ENCODE data around the gene NLRC5. TPM values are rescaled to one million over a fixed set of nuclear protein-coding genes. Genes with fewer than 3 reads are reported as not detected.

The NLRC5 gene
- total RNA-seq, 4 donors from 2014 or later = 47.6 to 314 (median 80.8) TPM

DNA sequence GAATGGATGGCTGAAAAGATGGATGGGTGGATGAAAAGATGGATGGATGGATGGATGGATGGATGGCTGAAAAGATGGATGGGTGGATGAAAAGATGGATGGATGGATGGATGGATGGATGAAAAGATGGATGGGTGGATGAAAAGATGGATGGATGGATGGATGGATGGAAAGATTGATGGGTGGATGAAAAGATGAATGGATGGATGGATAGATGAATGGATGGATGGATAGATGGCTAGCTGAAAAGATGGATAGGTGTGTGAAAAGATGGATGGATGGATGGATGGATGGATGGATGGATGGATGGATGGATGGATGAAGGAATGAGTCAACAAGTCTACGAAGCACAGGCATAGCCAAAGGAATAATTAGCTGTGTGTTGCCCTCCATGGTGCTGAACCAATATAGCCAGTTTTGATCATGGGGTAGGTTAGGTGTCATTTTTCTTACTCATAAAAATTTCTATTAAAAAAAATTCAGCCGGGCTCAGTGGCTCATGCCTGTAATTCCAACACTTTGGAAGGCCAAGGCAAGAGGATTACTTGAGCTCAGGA lies 41.1 kb downstream of the NLRC5 start:
- no peak for DNase-seq
- Histone ChIP-seq H3K9me3 (no peaks in the 10 kb centered on the region), H3K27me3 (no peaks in the 10 kb centered on the region), H3K36me3 (peaks cover 0 to 39% (median 0%) of the 10 kb centered on the region in 3 donors), H3K27ac (no peak overlapping the region), H3K4me3 (no peak overlapping the region), H3K4me1 (no peaks in the 10 kb centered on the region)
- TF ChIP-seq, protein P1, sequence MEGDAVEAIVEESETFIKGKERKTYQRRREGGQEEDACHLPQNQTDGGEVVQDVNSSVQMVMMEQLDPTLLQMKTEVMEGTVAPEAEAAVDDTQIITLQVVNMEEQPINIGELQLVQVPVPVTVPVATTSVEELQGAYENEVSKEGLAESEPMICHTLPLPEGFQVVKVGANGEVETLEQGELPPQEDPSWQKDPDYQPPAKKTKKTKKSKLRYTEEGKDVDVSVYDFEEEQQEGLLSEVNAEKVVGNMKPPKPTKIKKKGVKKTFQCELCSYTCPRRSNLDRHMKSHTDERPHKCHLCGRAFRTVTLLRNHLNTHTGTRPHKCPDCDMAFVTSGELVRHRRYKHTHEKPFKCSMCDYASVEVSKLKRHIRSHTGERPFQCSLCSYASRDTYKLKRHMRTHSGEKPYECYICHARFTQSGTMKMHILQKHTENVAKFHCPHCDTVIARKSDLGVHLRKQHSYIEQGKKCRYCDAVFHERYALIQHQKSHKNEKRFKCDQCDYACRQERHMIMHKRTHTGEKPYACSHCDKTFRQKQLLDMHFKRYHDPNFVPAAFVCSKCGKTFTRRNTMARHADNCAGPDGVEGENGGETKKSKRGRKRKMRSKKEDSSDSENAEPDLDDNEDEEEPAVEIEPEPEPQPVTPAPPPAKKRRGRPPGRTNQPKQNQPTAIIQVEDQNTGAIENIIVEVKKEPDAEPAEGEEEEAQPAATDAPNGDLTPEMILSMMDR (IDR thresholded peaks at IDR 0.05) = no peak
- no peak for TF ChIP-seq POLR2A (IDR thresholded peaks at IDR 0.05)

DNA sequence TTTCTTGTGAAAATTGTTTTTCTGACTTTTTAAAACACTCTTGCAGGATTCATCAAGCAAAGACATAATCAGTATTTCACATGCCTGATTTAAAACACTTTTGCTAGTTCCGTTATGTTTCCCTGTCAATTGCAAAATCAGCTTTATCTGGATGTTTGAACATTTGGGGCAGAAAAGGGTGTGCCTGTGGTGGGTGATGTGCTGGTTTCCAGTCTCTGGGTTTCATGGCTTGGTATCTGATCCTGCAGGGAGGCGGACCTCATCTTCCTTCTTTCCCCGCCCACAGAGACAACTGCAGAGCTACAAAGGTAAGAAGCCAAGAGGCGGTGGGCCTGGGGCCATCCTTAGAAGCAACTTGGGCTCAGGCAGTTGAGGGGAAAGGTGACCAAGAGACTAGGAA lies 41.8 kb downstream of the NLRC5 start:
- H3K4me3 ChIP-seq = no peak overlapping the region
- H3K27ac ChIP-seq = no peak overlapping the region
- H3K4me1 ChIP-seq = no peaks in the 10 kb centered on the region
- no peaks in the 10 kb centered on the region for H3K27me3 ChIP-seq
- H3K36me3 ChIP-seq = peaks cover 0 to 44% (median 0%) of the 10 kb centered on the region in 3 donors
- TF ChIP-seq, protein P1 (IDR thresholded peaks at IDR 0.05) = no peak
- TF ChIP-seq POLR2A (IDR thresholded peaks at IDR 0.05) = no peak
- no peaks in the 10 kb centered on the region for H3K9me3 ChIP-seq
- DNase-seq = no peak

DNA sequence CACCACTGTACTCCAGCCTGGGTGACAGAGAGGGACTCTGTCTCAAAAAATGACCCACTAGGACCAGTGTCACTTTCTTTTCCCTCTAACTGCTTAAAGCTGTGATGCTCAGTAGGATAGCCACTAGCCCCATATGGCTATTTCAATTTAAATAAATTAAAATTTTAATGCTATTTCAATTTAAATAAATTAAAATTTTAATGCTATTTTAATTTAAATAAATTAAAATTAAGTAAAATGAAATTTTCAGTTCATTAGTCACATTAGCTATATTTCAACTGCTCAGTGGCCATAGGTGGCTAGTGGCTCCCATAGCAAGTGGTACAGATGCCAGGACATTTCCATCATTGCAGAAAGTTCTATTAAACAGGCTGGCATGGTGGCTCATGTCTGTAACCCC lies 43.0 kb downstream of the NLRC5 start:
- H3K27ac ChIP-seq = no peak overlapping the region
- H3K27me3 ChIP-seq = no peaks in the 10 kb centered on the region
- TF ChIP-seq, protein P1 (IDR thresholded peaks at IDR 0.05) = no peak
- TF ChIP-seq POLR2A (IDR thresholded peaks at IDR 0.05) = no peak
- H3K4me1 ChIP-seq = peaks cover 0 to 2% (median 0%) of the 10 kb centered on the region in 4 donors
- H3K4me3 ChIP-seq = no peak overlapping the region
- DNase-seq = no peak
- no peaks in the 10 kb centered on the region for H3K9me3 ChIP-seq
- peaks cover 0 to 45% (median 0%) of the 10 kb centered on the region in 3 donors for H3K36me3 ChIP-seq

DNA sequence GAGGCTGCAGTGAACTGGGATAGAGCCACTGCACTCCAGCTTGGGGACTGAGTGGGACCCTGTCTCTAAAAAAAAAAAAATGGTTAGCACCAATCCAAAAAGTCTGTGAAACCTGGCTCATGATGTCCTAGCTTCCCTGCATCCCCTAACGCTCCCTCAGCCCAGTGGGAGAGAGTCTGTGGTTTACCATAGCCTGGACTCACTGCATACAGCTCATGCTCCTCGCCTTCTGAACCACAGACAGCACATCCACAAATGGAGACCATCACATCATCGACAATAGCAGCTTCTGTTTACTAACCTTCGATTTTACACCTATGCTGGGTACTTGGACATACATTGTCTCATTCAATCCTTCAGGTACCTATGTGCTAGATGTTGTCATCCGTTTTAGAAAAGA lies 43.6 kb downstream of the NLRC5 start:
- Histone ChIP-seq H3K4me3 (no peak overlapping the region), H3K27ac (no peak overlapping the region), H3K4me1 (peaks cover 0 to 3% (median 0%) of the 10 kb centered on the region in 4 donors), H3K36me3 (peaks cover 0 to 48% (median 0%) of the 10 kb centered on the region in 3 donors), H3K27me3 (no peaks in the 10 kb centered on the region), H3K9me3 (no peaks in the 10 kb centered on the region)
- no peak for DNase-seq
- TF ChIP-seq POLR2A (IDR thresholded peaks at IDR 0.05) = no peak
- TF ChIP-seq, protein P1 (IDR thresholded peaks at IDR 0.05) = no peak

DNA sequence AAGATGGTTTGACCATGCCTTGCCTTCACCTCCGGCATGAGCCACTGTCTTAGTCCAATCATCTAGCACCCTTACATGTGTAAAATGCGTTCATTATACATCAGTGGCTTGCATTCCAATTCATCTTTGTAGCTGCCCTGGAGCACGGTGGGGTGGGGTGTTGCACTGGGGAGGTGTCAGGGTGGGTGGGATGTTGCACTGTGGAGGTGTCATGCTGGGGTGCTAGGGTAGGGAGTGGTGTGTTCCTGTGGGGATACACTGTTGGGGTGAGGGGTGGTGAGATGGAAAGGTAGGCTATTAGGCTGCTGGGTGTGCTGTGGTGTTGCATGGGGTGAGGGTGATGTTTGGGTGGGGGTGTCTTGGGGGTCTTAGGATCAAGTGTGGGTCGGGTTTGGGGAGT lies 47.0 kb downstream of the NLRC5 start:
- H3K36me3 ChIP-seq = peaks cover 0 to 52% (median 0%) of the 10 kb centered on the region in 3 donors
- no peaks in the 10 kb centered on the region for H3K9me3 ChIP-seq
- peak overlapping the region in 1 of 4 donors; percentile 2 for H3K27ac ChIP-seq
- TF ChIP-seq, protein P1 (IDR thresholded peaks at IDR 0.05) = no peak
- no peak for TF ChIP-seq POLR2A (IDR thresholded peaks at IDR 0.05)
- DNase-seq = no peak
- H3K27me3 ChIP-seq = no peaks in the 10 kb centered on the region
- no peak overlapping the region for H3K4me3 ChIP-seq
- peaks cover 0 to 27% (median 13%) of the 10 kb centered on the region in 4 donors for H3K4me1 ChIP-seq

All from Peyer's patch (tissue), 4 donors.